Fibroblast of the aortic adventitia (primary cell): Measurements from ENCODE around the gene LRP8. TPM values are rescaled to one million over a fixed set of nuclear protein-coding genes. Genes with fewer than 3 reads are reported as not detected.

Experiments used
- DNase-seq: peaks from one replicate; pipeline ENCODE4 v3.0.0-alpha.2; 2010; ENCODE audit warnings: low read depth
- H3K4me3 ChIP-seq: 2 replicates; pipeline ENCODE4 v1.5.1; 2011; ENCODE audit warnings: low read depth, mild to moderate bottlenecking, control low read depth, low read length, moderate library complexity
- CTCF ChIP-seq: IDR thresholded peaks from 2 replicates; pipeline ENCODE4 v1.5.1; 2011; ENCODE audit warnings: mild to moderate bottlenecking, low read length, control low read depth, inconsistent platforms; ENCODE audit not compliant: insufficient read depth
- total RNA-seq: library from RNA; depleted of rRNA; stranded (reverse); fragments of >200 nt; gene quantifications from 2 replicates; pipeline ENCODE4 v1.2.3, GENCODE V29; 2012; ENCODE audit warnings: low replicate concordance

Gene LRP8
- total RNA-seq, 1 donor = 13.6 TPM

GRCh38 chr1:53344921-53345838 is 17.3 kb upstream of the LRP8 start:
- TF ChIP-seq CTCF = no peak
- no peak overlapping the region for H3K4me3 ChIP-seq
- no peak for DNase-seq

DNA sequence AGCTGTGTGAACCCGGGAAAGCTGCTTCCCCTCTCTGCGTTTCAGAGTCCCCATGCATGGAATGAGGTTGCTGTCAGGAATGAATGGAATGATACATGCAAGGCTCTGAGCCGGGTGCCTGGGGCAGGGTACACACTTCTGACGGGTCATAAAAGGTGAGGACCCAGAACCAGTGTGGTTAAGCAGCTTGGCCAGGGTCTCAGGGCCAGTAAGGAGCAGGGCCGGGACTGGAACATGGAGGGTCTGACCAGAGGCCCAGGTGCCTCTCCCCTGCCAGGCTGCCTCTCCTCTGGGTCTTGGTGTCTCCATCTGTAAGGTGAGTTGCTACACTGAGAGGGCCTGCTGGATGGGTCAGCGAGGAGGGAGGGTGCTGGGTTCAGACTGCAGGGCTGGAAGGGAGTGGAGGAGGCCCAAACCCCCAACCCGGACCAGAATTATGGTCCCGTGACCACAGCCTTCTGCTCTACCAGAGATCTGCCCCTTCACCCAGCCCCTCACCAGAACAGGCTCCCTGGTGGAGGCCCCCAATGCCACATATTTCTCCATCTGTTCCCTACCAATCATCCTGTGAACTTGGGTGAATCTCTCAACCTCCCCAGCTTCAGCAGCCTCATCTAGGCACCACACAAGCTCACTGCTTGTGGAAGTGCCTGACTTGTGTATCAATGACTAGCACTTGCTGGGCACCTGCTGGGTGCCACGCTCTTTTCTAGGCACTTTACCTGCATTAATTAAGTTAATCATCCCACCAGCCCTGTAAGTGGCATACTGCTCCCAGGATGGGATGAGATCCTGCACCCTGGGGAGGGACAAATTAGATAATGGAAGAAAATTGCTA is 16.2 kb upstream of the LRP8 start:
- no peak for DNase-seq
- no peak overlapping the region for H3K4me3 ChIP-seq
- TF ChIP-seq CTCF = no peak

DNA sequence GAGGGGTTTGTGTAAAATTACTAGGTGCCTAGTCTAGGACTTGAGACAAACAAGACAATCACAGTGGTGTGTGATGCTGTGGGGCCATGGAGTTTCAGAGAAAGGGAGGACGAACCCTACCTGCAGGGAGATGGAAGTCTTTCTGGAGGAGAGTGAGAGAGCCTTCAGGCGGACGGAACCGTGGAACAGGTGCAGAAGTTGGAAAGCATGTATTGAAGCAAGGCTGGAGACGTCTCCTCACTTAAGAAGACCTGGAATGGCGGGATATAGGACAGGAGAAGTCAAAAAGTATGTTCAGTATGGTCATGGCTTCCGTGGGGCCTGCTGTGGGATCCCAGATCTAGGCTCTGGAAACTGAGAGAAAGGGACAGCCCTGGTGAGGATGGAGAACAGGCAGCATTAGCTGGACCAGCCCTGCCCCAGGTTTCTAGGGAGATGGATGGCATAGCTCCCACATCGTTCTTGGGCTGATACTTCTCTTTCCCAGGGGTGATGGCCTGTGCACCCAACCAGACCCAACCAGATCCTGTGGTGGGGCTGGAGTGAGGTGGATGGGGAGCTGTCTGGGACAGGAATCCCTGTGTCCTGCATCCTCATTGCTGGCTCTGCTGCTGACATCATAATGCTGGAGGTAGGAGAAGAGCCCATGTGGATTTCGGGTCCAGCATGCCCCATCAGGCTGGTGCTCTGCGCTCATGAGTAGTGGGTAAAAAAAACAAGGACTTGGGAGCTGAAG is 15.0 kb upstream of the LRP8 start:
- TF ChIP-seq CTCF = no peak
- no peak for DNase-seq

GRCh38 chr1:53341961-53342707 is 14.3 kb upstream of the LRP8 start:
- TF ChIP-seq CTCF = no peak
- H3K4me3 ChIP-seq = no peak overlapping the region
- DNase-seq = no peak

More for the DNA sequence above, 15.0 kb upstream of the LRP8 start:
- H3K4me3 ChIP-seq = no peak overlapping the region

- no peak for TF ChIP-seq CTCF
- no peak for DNase-seq
- H3K4me3 ChIP-seq = no peak overlapping the region
Observed at GRCh38 chr1:53341521-53341895, 13.6 kb upstream of the LRP8 start.
